HG03469 (cell line): ENCODE measurements around the gene KRTAP9-1.
"Not testable (repeated sequence)": the region's sequence is repeated elsewhere in the genome, so short reads cannot be mapped to it uniquely, and the experiment has no call there.

Experiments used
- ATAC-seq: cut with Tn5 transposase; IDR thresholded peaks from one replicate; pipeline ENCODE4 v1.9.1; 2021; ENCODE audit warnings: mild to moderate bottlenecking, moderate library complexity, moderate number of reproducible peaks; ENCODE audit not compliant: unreplicated experiment

Gene KRTAP9-1

GRCh38 chr17:41178843-41179616 is 10.7 kb upstream of the KRTAP9-1 start:
- ATAC-seq = no peak

GRCh38 chr17:41184480-41184961 is 5.2 kb upstream of the KRTAP9-1 start, which contains the start of gene KRTAP4-1:
Gene KRTAP4-1 (minus strand): TSS chr17:41184911. CDS start chr17:41184854, 57 bp downstream.
- ATAC-seq = no peak

- ATAC-seq = no peak
These were observed 4.7 kb upstream of the KRTAP9-1 start for GRCh38 chr17:41185001-41185400.

GRCh38 chr17:41186872-41187271 is 2.8 kb upstream of the KRTAP9-1 start:
- ATAC-seq = no peak

GRCh38 chr17:41190328-41190727 is 641 bp downstream of the KRTAP9-1 start:
- no peak for ATAC-seq

GRCh38 chr17:41196068-41196467 is 6.4 kb downstream of the KRTAP9-1 start:
- ATAC-seq = no peak

GRCh38 chr17:41199421-41200078 is 9.9 kb downstream of the KRTAP9-1 start:
- ATAC-seq = no peak

- no peak for ATAC-seq
These were observed 22.3 kb downstream of the KRTAP9-1 start for GRCh38 chr17:41211845-41212466.

- ATAC-seq = no peak
These were observed 23.0 kb downstream of the KRTAP9-1 start for GRCh38 chr17:41212524-41213169.

GRCh38 chr17:41215681-41216080 is 26.0 kb downstream of the KRTAP9-1 start:
- ATAC-seq = no peak

- no peak for ATAC-seq
These were observed 34.1 kb downstream of the KRTAP9-1 start for GRCh38 chr17:41223821-41224220.

GRCh38 chr17:41226051-41226450 is 36.4 kb downstream of the KRTAP9-1 start:
- ATAC-seq = no peak

GRCh38 chr17:41226598-41227095 is 37.0 kb downstream of the KRTAP9-1 start, which contains the start of gene KRTAP9-2:
Gene KRTAP9-2 (plus strand): TSS chr17:41226648. CDS start chr17:41226655, 7 bp downstream.
- ATAC-seq = not testable (repeated sequence)

- ATAC-seq = no peak
These were observed 40.4 kb downstream of the KRTAP9-1 start for GRCh38 chr17:41230094-41230493.

GRCh38 chr17:41231731-41232130 is 42.0 kb downstream of the KRTAP9-1 start:
- no peak for ATAC-seq

GRCh38 chr17:41232399-41233105 is 42.9 kb downstream of the KRTAP9-1 start, which contains the start of gene KRTAP9-3:
Gene KRTAP9-3 (plus strand): TSS chr17:41232449. CDS start chr17:41232502, 53 bp downstream.
- not testable (repeated sequence) for ATAC-seq

GRCh38 chr17:41237116-41237515 is 47.4 kb downstream of the KRTAP9-1 start:
- not testable (repeated sequence) for ATAC-seq

- not testable (repeated sequence) for ATAC-seq
These were observed 48.3 kb downstream of the KRTAP9-1 start, which contains the start of gene KRTAP9-8 for GRCh38 chr17:41237949-41238437. Gene KRTAP9-8 (plus strand): TSS chr17:41237999. CDS start chr17:41238052, 53 bp downstream.
